HepG2 (cell line): ENCODE results near the gene GLB1L.
A peak's percentile ranks its signal among the peaks of the same experiment; 100 is the strongest.

Source experiments
- CTCF ChIP-seq: sonication (generic); formaldehyde crosslinking; IDR thresholded peaks from 2 replicates; pipeline ENCODE4 v1.5.0; 2020; ENCODE audit warnings: mild to moderate bottlenecking, missing genetic modification reagents, moderate library complexity
- NR2F6 ChIP-seq, 2 experiments: IDR thresholded peaks; 2 replicates each; pipeline ENCODE4 v1.6.1; 2016; ENCODE audit warnings: antibody characterized with exemption in 1 of 2, mild to moderate bottlenecking in 1 of 2
- POLR2AphosphoS5 ChIP-seq: IDR thresholded peaks from 2 replicates; pipeline ENCODE4 v1.6.1; 2012; ENCODE audit warnings: low read depth, low read length
- ZNF451 ChIP-seq: sonication (generic); formaldehyde crosslinking; IDR thresholded peaks from 2 replicates; pipeline ENCODE4 v1.5.0; 2020; ENCODE audit warnings: mild to moderate bottlenecking, missing genetic modification reagents

- TF ChIP-seq POLR2AphosphoS5: peak; percentile 35
- TF ChIP-seq NR2F6 (IDR thresholded peaks at IDR 0.05): no peak
- TF ChIP-seq NR2F6 (CRISPR knock-in tag; IDR thresholded peaks at IDR 0.05): peak; percentile 64
- no peak; the same call in 1 of the 2 replicates for TF ChIP-seq CTCF
- no peak for TF ChIP-seq ZNF451 (CRISPR knock-in tag)
Measured at GRCh38 chr2:219207134-219207883, 37.9 kb downstream of the GLB1L start.
